GM18508 (cell line): Measurements from ENCODE around the gene GAREM1.

ENCODE experiments used
- ATAC-seq: cut with Tn5 transposase; IDR thresholded peaks from one replicate; pipeline ENCODE4 v1.9.1; 2021; ENCODE audit warnings: moderate number of reproducible peaks; ENCODE audit not compliant: insufficient read depth, unreplicated experiment

Gene GAREM1

DNA sequence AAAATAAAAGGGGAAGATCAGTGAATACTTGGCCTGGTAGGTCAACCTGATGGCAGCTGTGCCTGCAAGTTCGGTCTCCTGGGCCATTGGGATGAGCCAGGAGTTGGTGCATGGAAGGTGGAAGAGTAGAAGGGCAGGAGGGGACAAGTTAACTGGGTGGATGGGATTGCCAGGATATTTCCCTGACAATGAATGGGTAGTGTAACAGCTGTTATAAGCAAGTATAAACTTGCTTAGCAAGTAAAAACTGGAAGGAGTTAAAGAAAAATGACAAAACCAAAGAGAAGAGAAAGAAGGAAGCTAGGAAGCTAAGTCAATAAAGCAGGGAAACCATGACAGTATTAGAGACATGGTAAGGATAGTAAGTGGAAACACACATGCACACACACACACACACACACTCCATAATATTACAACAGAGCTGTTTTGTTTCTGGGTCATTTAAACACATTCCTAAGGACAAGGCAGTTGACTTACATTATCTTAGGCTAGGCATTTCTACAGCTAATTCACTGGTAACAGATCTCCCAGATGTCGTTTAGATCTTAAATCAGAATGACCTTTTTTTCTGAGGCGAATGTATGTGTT is 251.2 kb downstream of the GAREM1 start:
- no peak for ATAC-seq

DNA sequence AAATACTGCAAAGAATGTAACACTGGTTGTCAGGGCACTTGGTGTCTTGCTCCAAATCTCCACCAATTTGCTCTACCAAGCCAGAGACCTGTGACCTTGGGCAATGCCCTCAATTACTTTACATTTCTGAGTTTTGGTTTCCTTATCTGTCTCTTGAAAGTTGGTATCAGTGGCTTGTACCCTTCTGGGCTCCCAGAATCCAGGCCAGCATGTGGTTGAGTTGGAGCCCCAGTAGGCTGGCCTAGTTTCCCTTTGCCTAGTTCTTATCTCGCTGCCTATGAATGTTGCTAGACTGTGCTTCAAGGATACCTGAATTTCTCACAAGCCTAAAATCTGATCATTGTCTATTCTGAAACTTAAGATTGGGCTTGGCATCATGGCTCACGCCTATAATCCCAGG is 254.3 kb downstream of the GAREM1 start:
- no peak for ATAC-seq

DNA sequence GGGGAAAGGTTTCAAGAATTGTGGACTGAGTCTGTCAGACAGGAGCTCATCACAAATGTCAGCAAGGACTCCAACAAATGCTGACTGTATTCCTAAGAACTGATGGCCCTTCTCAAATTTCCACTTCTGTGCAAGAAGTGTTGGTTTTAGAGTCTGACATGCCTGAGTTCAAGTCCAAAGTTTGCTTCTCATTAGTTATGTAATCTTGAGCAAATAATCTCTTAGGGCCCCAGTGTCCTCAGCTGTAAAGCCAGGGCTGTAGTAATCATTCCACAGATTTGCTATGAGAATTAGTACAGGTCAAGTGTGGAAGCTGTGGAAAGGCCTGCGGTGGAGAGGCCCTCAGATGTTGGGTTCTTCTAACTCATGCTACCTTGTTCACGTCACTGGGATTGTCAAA is 257.0 kb downstream of the GAREM1 start:
- ATAC-seq = no peak
